Measurements from ENCODE around the gene STAG1.
A peak's percentile ranks its signal among the peaks of the same experiment; 100 is the strongest.
"Not testable (repeated sequence)": the region's sequence is repeated elsewhere in the genome, so short reads cannot be mapped to it uniquely, and the experiment has no call there.

Gene STAG1

GRCh38 chr3:136562026-136562425 is 190.2 kb downstream of the STAG1 start:
- DNase-seq, result no peak
- in situ Hi-C loops (cut with MboI; ENCODE audit: low pct_unique_long_range_greater_than_20kb, low sequenced_read_pairs), result no loop called here

- in situ Hi-C loops (cut with MboI; ENCODE audit: low pct_unique_long_range_greater_than_20kb, low sequenced_read_pairs), result no loop called here
- no peak for DNase-seq
These were observed 192.3 kb downstream of the STAG1 start for GRCh38 chr3:136559896-136560295.

- in situ Hi-C loops (cut with MboI; ENCODE audit: low pct_unique_long_range_greater_than_20kb, low sequenced_read_pairs); DNase-seq: not testable (repeated sequence)
These were observed 202.7 kb downstream of the STAG1 start for GRCh38 chr3:136549461-136549860.

GRCh38 chr3:136547293-136547692 is 204.9 kb downstream of the STAG1 start:
- no peak for DNase-seq

GRCh38 chr3:136546720-136547119 is 205.5 kb downstream of the STAG1 start:
- in situ Hi-C loops (cut with MboI; ENCODE audit: low pct_unique_long_range_greater_than_20kb, low sequenced_read_pairs), result no loop called here
- peak; percentile 27 for DNase-seq

More at GRCh38 chr3:136547293-136547692, 204.9 kb downstream of the STAG1 start:
- in situ Hi-C loops (cut with MboI; ENCODE audit: low pct_unique_long_range_greater_than_20kb, low sequenced_read_pairs), result no loop called here

- DNase-seq, result peak; percentile 13
- in situ Hi-C loops (cut with MboI; ENCODE audit: low pct_unique_long_range_greater_than_20kb, low sequenced_read_pairs), result no loop called here
These were observed 206.4 kb downstream of the STAG1 start for GRCh38 chr3:136545664-136546268.

GRCh38 chr3:136544532-136544931 is 207.6 kb downstream of the STAG1 start:
- in situ Hi-C loops (cut with MboI; ENCODE audit: low pct_unique_long_range_greater_than_20kb, low sequenced_read_pairs), result no loop called here
- no peak for DNase-seq

- in situ Hi-C loops (cut with MboI; ENCODE audit: low pct_unique_long_range_greater_than_20kb, low sequenced_read_pairs), result no loop called here
- DNase-seq, result no peak
These were observed 208.8 kb downstream of the STAG1 start for GRCh38 chr3:136543385-136543784.

GRCh38 chr3:136535906-136536305 is 216.3 kb downstream of the STAG1 start:
- in situ Hi-C loops (cut with MboI; ENCODE audit: low pct_unique_long_range_greater_than_20kb, low sequenced_read_pairs), result no loop called here
- no peak for DNase-seq

- DNase-seq, result peak; percentile 15
- in situ Hi-C loops (cut with MboI; ENCODE audit: low pct_unique_long_range_greater_than_20kb, low sequenced_read_pairs), result no loop called here
These were observed 219.4 kb downstream of the STAG1 start for GRCh38 chr3:136532766-136533165.

GRCh38 chr3:136518102-136518501 is 234.1 kb downstream of the STAG1 start:
- no peak for DNase-seq
- in situ Hi-C loops (cut with MboI; ENCODE audit: low pct_unique_long_range_greater_than_20kb, low sequenced_read_pairs), result no loop called here

GRCh38 chr3:136516656-136517055 is 235.5 kb downstream of the STAG1 start:
- no peak for DNase-seq
- in situ Hi-C loops (cut with MboI; ENCODE audit: low pct_unique_long_range_greater_than_20kb, low sequenced_read_pairs), result no loop called here

- DNase-seq, result no peak
- in situ Hi-C loops (cut with MboI; ENCODE audit: low pct_unique_long_range_greater_than_20kb, low sequenced_read_pairs), result no loop called here
These were observed 236.1 kb downstream of the STAG1 start for GRCh38 chr3:136516095-136516494.

GRCh38 chr3:136514533-136514932 is 237.6 kb downstream of the STAG1 start:
- DNase-seq; in situ Hi-C loops (cut with MboI; ENCODE audit: low pct_unique_long_range_greater_than_20kb, low sequenced_read_pairs): not testable (repeated sequence)

GRCh38 chr3:136513367-136513766 is 238.8 kb downstream of the STAG1 start:
- no peak for DNase-seq
- in situ Hi-C loops (cut with MboI; ENCODE audit: low pct_unique_long_range_greater_than_20kb, low sequenced_read_pairs), result no loop called here

GRCh38 chr3:136512381-136512780 is 239.8 kb downstream of the STAG1 start:
- no peak for DNase-seq
- in situ Hi-C loops (cut with MboI; ENCODE audit: low pct_unique_long_range_greater_than_20kb, low sequenced_read_pairs), result no loop called here

GRCh38 chr3:136505676-136506075 is 246.5 kb downstream of the STAG1 start:
- in situ Hi-C loops (cut with MboI; ENCODE audit: low pct_unique_long_range_greater_than_20kb, low sequenced_read_pairs), result no loop called here

GRCh38 chr3:136503056-136503455 is 249.1 kb downstream of the STAG1 start:
- no peak for DNase-seq

More at GRCh38 chr3:136505676-136506075, 246.5 kb downstream of the STAG1 start:
- DNase-seq, result no peak

GRCh38 chr3:136498919-136499447 is 253.2 kb downstream of the STAG1 start:
- in situ Hi-C loops (cut with MboI; ENCODE audit: low pct_unique_long_range_greater_than_20kb, low sequenced_read_pairs), result no loop called here
- DNase-seq, result no peak

More at GRCh38 chr3:136503056-136503455, 249.1 kb downstream of the STAG1 start:
- in situ Hi-C loops (cut with MboI; ENCODE audit: low pct_unique_long_range_greater_than_20kb, low sequenced_read_pairs), result no loop called here

GRCh38 chr3:136495213-136495612 is 257.0 kb downstream of the STAG1 start:
- in situ Hi-C loops (cut with MboI; ENCODE audit: low pct_unique_long_range_greater_than_20kb, low sequenced_read_pairs), result no loop called here
- DNase-seq, result no peak

Measured in KBM-7 (cell line).